GM18502 (cell line): ENCODE measurements around the gene VAMP7.
"Not testable (repeated sequence)": the region's sequence is repeated elsewhere in the genome, so short reads cannot be mapped to it uniquely, and the experiment has no call there.

Experiments used
- ATAC-seq: cut with Tn5 transposase; IDR thresholded peaks from one replicate; pipeline ENCODE4 v1.9.1; 2021; ENCODE audit warnings: mild to moderate bottlenecking; ENCODE audit not compliant: unreplicated experiment, poor library complexity

The VAMP7 gene

DNA sequence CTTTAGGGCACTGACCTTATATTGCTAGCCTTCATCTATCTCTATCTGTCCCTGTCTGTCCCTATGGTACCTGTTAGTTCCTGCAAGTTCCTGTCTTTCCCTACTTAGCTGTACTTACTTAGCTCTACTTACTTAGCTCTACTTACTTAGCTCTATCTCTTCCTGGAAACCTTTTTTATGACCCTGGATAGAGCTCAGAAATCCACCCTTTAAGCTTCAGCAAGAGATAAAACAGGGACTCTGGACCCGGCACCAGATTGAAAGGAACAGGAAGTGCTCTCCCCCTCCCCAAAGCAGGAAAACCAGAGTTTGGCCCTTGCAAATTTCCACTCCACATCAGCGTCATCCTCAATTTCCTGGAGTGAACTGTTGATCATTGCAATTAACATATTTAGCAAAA lies 104.1 kb downstream of the VAMP7 start:
- no peak for ATAC-seq

DNA sequence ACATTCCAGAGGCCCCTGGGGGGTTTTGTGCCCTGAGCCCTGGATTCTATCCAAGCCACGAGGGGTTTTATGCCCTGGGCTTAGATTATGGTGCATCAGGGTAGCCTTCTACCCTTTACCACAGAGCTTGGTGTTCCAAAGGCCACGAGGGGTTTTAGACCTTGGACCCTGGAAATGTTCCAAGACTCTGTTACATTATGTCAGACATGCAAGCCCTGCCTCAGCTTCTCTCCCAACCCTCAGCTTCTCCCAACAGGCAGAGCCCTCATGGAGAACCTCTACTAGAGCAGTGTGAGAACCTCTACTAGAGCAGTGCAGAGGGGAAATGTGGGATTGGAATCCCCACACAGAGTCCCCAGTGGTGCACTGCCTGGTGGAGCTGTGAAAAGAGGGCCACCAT lies 105.8 kb downstream of the VAMP7 start:
- not testable (repeated sequence) for ATAC-seq

DNA sequence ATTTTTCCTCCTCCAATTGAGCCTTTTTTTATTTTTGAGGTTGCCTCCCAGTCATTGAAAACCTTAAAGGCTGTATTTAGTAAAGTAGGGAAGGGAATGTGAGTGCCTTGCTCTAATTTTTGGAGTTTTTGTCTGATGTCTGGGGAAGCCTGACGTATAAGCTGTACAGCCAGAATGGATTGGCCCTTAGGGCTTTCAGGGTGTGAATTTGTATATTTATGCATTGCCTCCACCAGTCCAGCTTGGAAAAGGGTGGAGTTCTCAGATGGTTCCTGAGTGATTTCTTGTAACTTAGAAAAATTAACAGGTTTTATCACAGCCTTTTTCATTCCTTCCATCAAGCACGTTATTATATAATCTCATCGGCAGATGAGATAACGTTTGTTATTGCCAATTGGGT lies 107.7 kb downstream of the VAMP7 start:
- ATAC-seq, result no peak
